Keratinocyte (primary cell): ENCODE data around the gene PLCB3. TPM values are rescaled to one million over a fixed set of nuclear protein-coding genes. Genes with fewer than 3 reads are reported as not detected.

Experiments used
- DNase-seq: peaks from one replicate; pipeline ENCODE4 v3.0.0-alpha.2; 2011; ENCODE audit warnings: low read depth, missing footprints, low spot score
- FAIRE-seq: peaks from 2 replicates; lab custom pipeline; 2011; peaks lifted over from hg19 to GRCh38; lab: Jason Lieb, UNC
- H2AFZ ChIP-seq: 2 replicates; pipeline ENCODE4 v1.6.0; 2012; ENCODE audit warnings: low read length, control low read depth, inconsistent platforms; ENCODE audit not compliant: control insufficient read depth
- H3K27ac ChIP-seq: 2 replicates; pipeline ENCODE4 v1.5.1; 2011; ENCODE audit warnings: low read length; ENCODE audit not compliant: control insufficient read depth, insufficient read depth
- H3K27me3 ChIP-seq: 3 replicates; pipeline ENCODE4 v1.6.0; 2011; ENCODE audit warnings: low read length; ENCODE audit not compliant: control insufficient read depth, insufficient read depth; ENCODE audit errors: extremely low read depth
- H3K36me3 ChIP-seq, 2 experiments: 2 replicates in 1 of 2; 3 replicates in 1 of 2; pipeline ENCODE4 v1.5.1; 2011; ENCODE audit warnings: low read length in 2 of 2, mild to moderate bottlenecking in 1 of 2; ENCODE audit not compliant: control insufficient read depth in 2 of 2, insufficient read depth in 2 of 2; ENCODE audit errors: extremely low read depth in 1 of 2
- H3K4me1 ChIP-seq: 3 replicates; pipeline ENCODE4 v1.5.1; 2011; ENCODE audit warnings: low read length; ENCODE audit not compliant: control insufficient read depth, insufficient read depth; ENCODE audit errors: extremely low read depth
- H3K4me2 ChIP-seq: 3 replicates; pipeline ENCODE4 v1.6.0; 2011; ENCODE audit warnings: low read depth, low read length; ENCODE audit not compliant: control insufficient read depth, insufficient read depth; ENCODE audit errors: extremely low read depth
- H3K4me3 ChIP-seq, 3 experiments: fragments of 200-600 bp in 1 of 3; sonication (generic) in 1 of 3; 2 replicates in 2 of 3; 3 replicates in 1 of 3; pipeline ENCODE4 v1.5.1; 2011 to 2016; ENCODE audit warnings: low read length in 3 of 3, mild to moderate bottlenecking in 3 of 3, control low read depth in 2 of 3, inconsistent platforms in 1 of 3, low read depth in 1 of 3, mixed read lengths in 1 of 3, mixed run types in 1 of 3, moderate library complexity in 1 of 3; ENCODE audit not compliant: control insufficient read depth in 2 of 3, insufficient read depth in 2 of 3; ENCODE audit errors: extremely low read depth in 1 of 3
- H3K79me2 ChIP-seq: 2 replicates; pipeline ENCODE4 v1.6.0; 2012; ENCODE audit warnings: low read length; ENCODE audit not compliant: control insufficient read depth, insufficient read depth
- H3K9ac ChIP-seq: 3 replicates; pipeline ENCODE4 v1.6.0; 2011; ENCODE audit warnings: low read length; ENCODE audit not compliant: control insufficient read depth, insufficient read depth; ENCODE audit errors: extremely low read depth
- H3K9me1 ChIP-seq: 3 replicates; pipeline ENCODE4 v1.6.0; 2011; ENCODE audit warnings: low read length; ENCODE audit not compliant: control insufficient read depth, insufficient read depth; ENCODE audit errors: extremely low read depth
- H3K9me3 ChIP-seq: 2 replicates; pipeline ENCODE4 v1.5.1; 2012; ENCODE audit warnings: low read depth, low read length; ENCODE audit not compliant: control insufficient read depth
- H4K20me1 ChIP-seq: 3 replicates; pipeline ENCODE4 v1.6.0; 2011; ENCODE audit warnings: low read length; ENCODE audit not compliant: control insufficient read depth, insufficient read depth; ENCODE audit errors: extremely low read depth
- EZH2 ChIP-seq: IDR thresholded peaks from one replicate; pipeline ENCODE4 v1.6.1; 2012; ENCODE audit warnings: inconsistent platforms, mild to moderate bottlenecking, low read length, moderate library complexity
- dilution Hi-C: fragments of 300-500 bp; cut with MboI; formaldehyde crosslinking; loops from one replicate; pipeline ENCODE4 v1.7.0; 2020; ENCODE audit warnings: low sequenced_read_pairs; ENCODE audit not compliant: extremely low pct_ligation_motif_present
- polyA plus RNA-seq, 5 experiments: library from polyadenylated mRNA; depleted of rRNA in 3 of 5; stranded (reverse) in 3 of 5; stranded (forward) in 1 of 5; unstranded in 1 of 5; fragments of >200 nt; gene quantifications; 1 replicate in 1 of 5; 2 replicates in 3 of 5; 3 replicates in 1 of 5; pipeline versions ENCODE4 v1.2.1 to v1.2.3, GENCODE V29; 2011 to 2012; ENCODE audit warnings: missing spikeins in 2 of 5, low read depth in 1 of 5, low replicate concordance in 1 of 5
- TF ChIP-seq, protein P1 (sequence below), 3 experiments: IDR thresholded peaks in 1 of 3; conservative IDR thresholded peaks in 1 of 3; optimal IDR thresholded peaks in 1 of 3; 2 replicates in 2 of 3; 3 replicates in 1 of 3; pipeline versions ENCODE3 to v1.5.1; 2011; ENCODE audit warnings: low read length in 3 of 3, mild to moderate bottlenecking in 3 of 3, moderate library complexity in 2 of 3, control low read depth in 1 of 3, inconsistent platforms in 1 of 3; ENCODE audit not compliant: insufficient read depth in 2 of 3; ENCODE audit errors: extremely low read depth in 1 of 3

Gene PLCB3
- polyA plus RNA-seq, 1 donor (not counting 4 experiments of a cell fraction or from before 2014, with no cell fraction given): 32.5 TPM

DNA sequence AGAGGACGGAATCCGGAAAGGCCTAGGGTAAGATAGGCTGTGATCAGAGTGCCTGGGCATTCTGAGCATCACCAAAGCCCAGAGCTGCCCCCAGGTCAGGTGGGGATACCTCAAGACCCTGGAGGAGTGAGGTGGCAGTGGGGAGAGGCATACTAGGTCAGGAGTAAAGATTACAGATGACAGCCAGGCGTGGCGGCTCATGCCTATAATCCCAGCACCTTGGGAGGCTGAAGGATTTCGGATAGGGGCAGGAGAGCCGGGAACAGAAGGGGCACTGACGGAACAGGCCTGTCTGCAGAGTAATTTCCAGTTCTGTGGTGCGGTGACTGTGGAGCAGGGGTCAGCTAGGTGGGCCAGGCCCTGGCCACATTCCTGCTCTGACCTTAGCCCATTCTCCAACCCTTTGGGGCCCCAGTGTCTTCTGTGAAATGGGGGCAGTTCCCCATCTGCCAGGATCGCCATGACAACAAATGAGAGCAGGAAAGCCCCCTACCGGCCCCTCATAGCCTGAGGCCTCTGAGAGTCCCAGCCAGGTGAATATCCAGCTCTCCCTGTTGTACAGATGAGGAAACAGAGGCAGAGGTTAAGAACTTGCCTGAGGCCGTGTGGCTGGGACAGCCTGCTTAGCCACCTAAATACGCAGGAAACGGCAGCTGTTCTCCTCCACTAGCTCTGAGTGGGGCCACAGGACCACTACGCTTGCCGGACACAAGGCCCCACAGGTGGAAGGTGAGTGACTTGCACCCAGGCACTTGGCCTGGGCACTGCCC, 23.9 kb downstream of the PLCB3 start:
- H2AFZ ChIP-seq: no peak overlapping the region
- DNase-seq (no peak), FAIRE-seq (no peak)
- TF ChIP-seq, protein P1, sequence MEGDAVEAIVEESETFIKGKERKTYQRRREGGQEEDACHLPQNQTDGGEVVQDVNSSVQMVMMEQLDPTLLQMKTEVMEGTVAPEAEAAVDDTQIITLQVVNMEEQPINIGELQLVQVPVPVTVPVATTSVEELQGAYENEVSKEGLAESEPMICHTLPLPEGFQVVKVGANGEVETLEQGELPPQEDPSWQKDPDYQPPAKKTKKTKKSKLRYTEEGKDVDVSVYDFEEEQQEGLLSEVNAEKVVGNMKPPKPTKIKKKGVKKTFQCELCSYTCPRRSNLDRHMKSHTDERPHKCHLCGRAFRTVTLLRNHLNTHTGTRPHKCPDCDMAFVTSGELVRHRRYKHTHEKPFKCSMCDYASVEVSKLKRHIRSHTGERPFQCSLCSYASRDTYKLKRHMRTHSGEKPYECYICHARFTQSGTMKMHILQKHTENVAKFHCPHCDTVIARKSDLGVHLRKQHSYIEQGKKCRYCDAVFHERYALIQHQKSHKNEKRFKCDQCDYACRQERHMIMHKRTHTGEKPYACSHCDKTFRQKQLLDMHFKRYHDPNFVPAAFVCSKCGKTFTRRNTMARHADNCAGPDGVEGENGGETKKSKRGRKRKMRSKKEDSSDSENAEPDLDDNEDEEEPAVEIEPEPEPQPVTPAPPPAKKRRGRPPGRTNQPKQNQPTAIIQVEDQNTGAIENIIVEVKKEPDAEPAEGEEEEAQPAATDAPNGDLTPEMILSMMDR (optimal IDR thresholded peaks at IDR 0.05 in 1 of 3, IDR thresholded peaks at IDR 0.05 in 1 of 3, conservative IDR thresholded peaks at IDR 0.05 in 1 of 3; ENCODE audit: extremely low read depth in 1 of 3, insufficient read depth in 2 of 3, low read length in 3 of 3): no peak
- no peak for TF ChIP-seq EZH2
- H3K9me1 ChIP-seq: no peaks in the 10 kb centered on the region
- peaks cover 31% of the 10 kb centered on the region for H3K4me1 ChIP-seq
- H3K27ac ChIP-seq: no peak overlapping the region
- no peaks in the 10 kb centered on the region for H3K27me3 ChIP-seq
- peaks cover 6 to 9% of the 10 kb centered on the region in 2 experiments for H3K36me3 ChIP-seq
- H3K9me3 ChIP-seq: no peaks in the 10 kb centered on the region
- H3K4me2 ChIP-seq: no peak overlapping the region
- dilution Hi-C loops: no loop called here
- H4K20me1 ChIP-seq: no peaks in the 10 kb centered on the region
- no peak overlapping the region for H3K9ac ChIP-seq
- no peak overlapping the region for H3K4me3 ChIP-seq
- H3K79me2 ChIP-seq: peaks cover 7% of the 10 kb centered on the region

DNA sequence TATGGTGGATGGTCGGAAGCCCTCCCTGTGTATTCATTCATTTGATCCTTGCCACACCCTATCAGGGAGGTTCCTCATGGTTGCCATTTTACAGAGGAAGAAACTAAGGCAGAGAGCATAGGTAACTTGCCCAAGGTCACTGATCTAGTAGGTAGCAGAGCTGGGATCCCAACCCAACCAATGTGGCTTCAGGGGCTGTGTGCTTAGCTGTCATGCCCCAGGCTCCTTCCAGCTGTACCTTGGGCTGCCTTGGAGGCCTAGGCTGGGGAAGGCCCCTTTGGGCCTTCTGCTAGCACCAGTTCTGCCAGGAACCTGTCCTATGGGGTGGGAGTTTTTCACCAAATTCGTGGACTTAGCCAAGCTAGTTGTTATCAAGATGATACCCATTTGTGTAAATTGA, 24.5 kb downstream of the PLCB3 start:
- DNase-seq (no peak), FAIRE-seq (no peak)
- peaks cover 26% of the 10 kb centered on the region for H3K4me1 ChIP-seq

More for the DNA sequence above, 24.5 kb downstream of the PLCB3 start:
- no peak overlapping the region for H3K27ac ChIP-seq
- H3K4me2 ChIP-seq: no peak overlapping the region
- peaks cover 6 to 9% of the 10 kb centered on the region in 2 experiments for H3K36me3 ChIP-seq
- H3K9me3 ChIP-seq: no peaks in the 10 kb centered on the region
- no peaks in the 10 kb centered on the region for H3K27me3 ChIP-seq
- no peaks in the 10 kb centered on the region for H4K20me1 ChIP-seq
- H2AFZ ChIP-seq: no peak overlapping the region
- H3K9ac ChIP-seq: no peak overlapping the region
- no peak overlapping the region for H3K4me3 ChIP-seq
- peaks cover 7% of the 10 kb centered on the region for H3K79me2 ChIP-seq
- no peaks in the 10 kb centered on the region for H3K9me1 ChIP-seq
- dilution Hi-C loops: no loop called here
- TF ChIP-seq, protein P1 (optimal IDR thresholded peaks at IDR 0.05 in 1 of 3, IDR thresholded peaks at IDR 0.05 in 1 of 3, conservative IDR thresholded peaks at IDR 0.05 in 1 of 3; ENCODE audit: extremely low read depth in 1 of 3, insufficient read depth in 2 of 3, low read length in 3 of 3): no peak
- TF ChIP-seq EZH2: no peak
